HCT116 (cell line): ENCODE results near the gene RBPJ. TPM values are rescaled to one million over a fixed set of nuclear protein-coding genes. Genes with fewer than 3 reads are reported as not detected.

Experiments
- ATAC-seq: fragments of 200-7000 bp; cut with Tn5 transposase; 2 replicates; pipeline ENCODE4 v1.9.1; 2020; ENCODE audit warnings: mild to moderate bottlenecking, moderate library complexity
- BruUV-seq: library from RNA; stranded (reverse); fragments of 400-500 nt; replicated peaks from 2 replicates; lab custom pipeline; 2021; lab: Mats Ljungman, UMichigan
- CTCF ChIA-PET: fragments of 300-600 bp; sonication (Branson Sonifier 250); formaldehyde crosslinking; loops from one replicate; lab custom pipeline; 2021; ENCODE audit warnings: antibody characterized with exemption; lab: Charles Lee
- POLR2A ChIA-PET: fragments of 300-600, 350-600 bp; sonication (Branson Sonifier 250); formaldehyde crosslinking; loops from one replicate; lab custom pipeline; 2021; ENCODE audit warnings: antibody characterized with exemption; lab: Charles Lee
- RAD21 ChIA-PET, 2 experiments: fragments of 300-600 bp; sonication (Branson Sonifier 250); formaldehyde crosslinking; loops; one replicate each; lab custom pipeline; 2023; ENCODE audit warnings: low total read pairs in 2 of 2; ENCODE audit not compliant: uncharacterized antibody in 2 of 2, unreplicated experiment in 2 of 2, low non-redundant PET in 1 of 2; lab: Charles Lee
- DNase-seq: peaks from one replicate; pipeline ENCODE4 v3.0.0-alpha.2; 2010; ENCODE audit warnings: low read depth, low spot score
- H2AFZ ChIP-seq: fragments of 200-600 bp; shearing (Covaris generic), sonication (generic); 2 replicates; pipeline ENCODE4 v1.6.1; 2017; ENCODE audit warnings: low read depth, mixed run types, mixed read lengths, antibody characterized with exemption, low read length; ENCODE audit not compliant: poor library complexity, severe bottlenecking
- H3K27ac ChIP-seq: 2 replicates; pipeline ENCODE4 v1.5.1; 2012; ENCODE audit warnings: low read depth, low read length
- H3K27me3 ChIP-seq: fragments of 200-600 bp; sonication (generic); 2 replicates; pipeline ENCODE4 v1.6.1; 2016; ENCODE audit warnings: mixed run types, low read length, mixed read lengths; ENCODE audit not compliant: insufficient read depth
- H3K36me3 ChIP-seq, 2 experiments: fragments of 200-500 bp in 1 of 2; fragments of 200-600 bp in 1 of 2; sonication (Bioruptor generic) in 1 of 2; sonication (generic) in 1 of 2; 2 replicates each; pipeline versions ENCODE4 v1.5.1 to v1.6.1; 2014 to 2016; ENCODE audit warnings: low read length in 2 of 2, inconsistent platforms in 1 of 2, mixed read lengths in 1 of 2, mixed run types in 1 of 2; ENCODE audit not compliant: insufficient read depth in 2 of 2, control insufficient read depth in 1 of 2
- H3K4me1 ChIP-seq, 2 experiments: fragments of 200-600 bp in 1 of 2; sonication (generic) in 1 of 2; 2 replicates each; pipeline versions ENCODE4 v1.5.1 to v1.6.1; 2012 to 2017; ENCODE audit warnings: low read length in 2 of 2, inconsistent platforms in 1 of 2, mild to moderate bottlenecking in 1 of 2, mixed read lengths in 1 of 2, mixed run types in 1 of 2, moderate library complexity in 1 of 2; ENCODE audit not compliant: insufficient read depth in 2 of 2, control insufficient read depth in 1 of 2
- H3K4me2 ChIP-seq: fragments of 200-600 bp; sonication (generic); 2 replicates; pipeline ENCODE4 v1.6.1; 2017; ENCODE audit warnings: mixed run types, low read length, mixed read lengths
- H3K4me3 ChIP-seq, 2 experiments: fragments of 200-600 bp in 1 of 2; sonication (generic) in 1 of 2; replicated peaks in 1 of 2; 2 replicates each; pipeline ENCODE4 v1.5.1; 2011 to 2016; ENCODE audit warnings: low read length in 2 of 2, control low read depth in 1 of 2, low read depth in 1 of 2, mild to moderate bottlenecking in 1 of 2, mixed read lengths in 1 of 2, mixed run types in 1 of 2
- H3K79me2 ChIP-seq: fragments of 200-600 bp; sonication (generic); 2 replicates; pipeline ENCODE4 v1.6.1; 2017; ENCODE audit warnings: mild to moderate bottlenecking, mixed run types, low read length, moderate library complexity, mixed read lengths; ENCODE audit not compliant: insufficient read depth
- H3K9ac ChIP-seq: fragments of 200-600 bp; sonication (generic); 2 replicates; pipeline ENCODE4 v1.6.1; 2016; ENCODE audit warnings: low read length, mixed read lengths
- H3K9me2 ChIP-seq: fragments of 200-600 bp; sonication (generic), shearing (Covaris generic); 2 replicates; pipeline ENCODE4 v1.6.1; 2017; ENCODE audit warnings: mixed run types, mild to moderate bottlenecking, moderate library complexity; ENCODE audit not compliant: insufficient read depth
- H3K9me3 ChIP-seq, 2 experiments: fragments of 200-500 bp in 1 of 2; fragments of 200-600 bp in 1 of 2; sonication (Bioruptor generic) in 1 of 2; sonication (generic) in 1 of 2; 2 replicates each; pipeline ENCODE4 v1.6.1; 2014 to 2017; ENCODE audit warnings: low read length in 2 of 2, mixed read lengths in 2 of 2, inconsistent platforms in 1 of 2, low read depth in 1 of 2, mild to moderate bottlenecking in 1 of 2, mixed run types in 1 of 2, moderate library complexity in 1 of 2; ENCODE audit not compliant: control insufficient read depth in 1 of 2, insufficient read depth in 1 of 2
- H4K20me1 ChIP-seq: fragments of 200-600 bp; sonication (generic), shearing (Covaris generic); 2 replicates; pipeline ENCODE4 v1.6.1; 2017; ENCODE audit warnings: mixed run types, mild to moderate bottlenecking, moderate library complexity; ENCODE audit not compliant: insufficient read depth
- ATF3 ChIP-seq: IDR thresholded peaks from 2 replicates; pipeline ENCODE4 v1.6.1; 2012
- CBX3 ChIP-seq: IDR thresholded peaks from 2 replicates; pipeline ENCODE4 v1.6.1; 2012; ENCODE audit warnings: low read depth
- CEBPB ChIP-seq: IDR thresholded peaks from 2 replicates; pipeline ENCODE4 v1.6.1; 2012; ENCODE audit warnings: low read depth
- EGR1 ChIP-seq: IDR thresholded peaks from 2 replicates; pipeline ENCODE4 v1.6.1; 2012; ENCODE audit warnings: low read depth
- ELF1 ChIP-seq: IDR thresholded peaks from 2 replicates; pipeline ENCODE4 v1.6.1; 2012; ENCODE audit warnings: low read depth, borderline replicate concordance
- FOSL1 ChIP-seq: IDR thresholded peaks from 2 replicates; pipeline ENCODE4 v1.6.1; 2012; ENCODE audit warnings: low read depth
- POLR2A ChIP-seq: IDR thresholded peaks from 2 replicates; pipeline ENCODE4 v1.7.0; 2011; ENCODE audit warnings: borderline replicate concordance; ENCODE audit not compliant: insufficient read depth, insufficient read length; ENCODE audit errors: extremely low read depth
- REST ChIP-seq: IDR thresholded peaks from 2 replicates; pipeline ENCODE4 v1.6.1; 2012; ENCODE audit warnings: low read depth
- SRF ChIP-seq: IDR thresholded peaks from 2 replicates; pipeline ENCODE4 v1.6.1; 2012; ENCODE audit warnings: low read depth
- ZNF274 ChIP-seq: fragments of 200-500 bp; sonication (Bioruptor generic); IDR thresholded peaks from 2 replicates; pipeline ENCODE4 v1.6.1; 2014; ENCODE audit warnings: mild to moderate bottlenecking, low read depth, low read length, inconsistent platforms
- intact Hi-C: fragments of 100-400 bp; cut with micrococcal nuclease; formaldehyde crosslinking; loops from 2 replicates; pipeline ENCODE4 v1.10.0; 2022
- total RNA-seq: library from RNA; stranded (reverse); gene quantifications from one replicate; pipeline ENCODE4 v1.2.1, GENCODE V29; 2021; ENCODE audit not compliant: unreplicated experiment

The RBPJ gene
- total RNA-seq, 1 experiment from 2014 or later: 72.7 TPM

- Histone ChIP-seq H3K9me3 (no peaks in the 10 kb centered on the region), H4K20me1 (no peaks in the 10 kb centered on the region), H3K27me3 (no peaks in the 10 kb centered on the region), H3K9me2 (no peaks in the 10 kb centered on the region), H3K36me3 (no peaks in the 10 kb centered on the region; a peak in 1 of 4 replicates), H3K27ac (no peak overlapping the region), H2AFZ (no peak overlapping the region), H3K4me1 (no peaks in the 10 kb centered on the region), H3K79me2 (no peaks in the 10 kb centered on the region), H3K4me3 (no peak overlapping the region), H3K4me2 (no peak overlapping the region), H3K9ac (no peak overlapping the region)
- ChIA-PET POLR2A (no interaction called here), CTCF (no interaction called here), RAD21 (no interaction called here)
- no peak for ATAC-seq
- intact Hi-C loops: loop anchor here (10.0 kb wide), 1 partner anchor 596 kb away; no protein-coding TSS in a partner anchor
- no TSS peak for BruUV-seq
- DNase-seq: no peak
- TF ChIP-seq ELF1: no peak
- no peak for TF ChIP-seq ATF3
- TF ChIP-seq REST: no peak
- no peak for TF ChIP-seq POLR2A
- TF ChIP-seq SRF: no peak
- TF ChIP-seq CBX3: no peak
- no peak for TF ChIP-seq ZNF274
- no peak for TF ChIP-seq CEBPB
- no peak for TF ChIP-seq FOSL1
- no peak for TF ChIP-seq EGR1
These were observed 98.0 kb downstream of the RBPJ start for GRCh38 chr4:26418850-26419249.
